Amniotic epithelial cell (primary cell): ENCODE results near the gene NRG3.

Experiments used
- DNase-seq: peaks from one replicate; pipeline ENCODE4 v3.0.0-alpha.2; 2010; ENCODE audit warnings: low read depth

NRG3 gene

GRCh38 chr10:82827901-82828300, 952.9 kb downstream of the NRG3 start:
- no peak for DNase-seq

DNA sequence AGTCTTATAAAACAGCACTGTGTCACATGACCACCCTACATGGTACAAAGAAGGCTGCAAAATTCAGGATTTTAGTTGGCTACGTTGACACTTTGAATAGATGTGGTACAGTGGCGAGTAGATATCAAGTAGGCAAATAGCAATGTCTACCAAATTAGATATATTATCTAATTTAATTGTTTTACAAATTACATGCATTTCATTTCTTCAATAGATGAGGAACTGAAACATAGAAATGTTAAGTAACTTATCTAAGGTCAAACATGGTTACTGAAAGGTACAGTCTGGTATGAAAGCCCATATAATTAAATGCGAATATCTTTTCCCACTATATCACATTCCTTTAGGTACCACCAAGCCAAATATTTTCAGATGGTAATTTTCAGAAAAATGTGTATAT, 972.2 kb downstream of the NRG3 start:
- no peak for DNase-seq

DNA sequence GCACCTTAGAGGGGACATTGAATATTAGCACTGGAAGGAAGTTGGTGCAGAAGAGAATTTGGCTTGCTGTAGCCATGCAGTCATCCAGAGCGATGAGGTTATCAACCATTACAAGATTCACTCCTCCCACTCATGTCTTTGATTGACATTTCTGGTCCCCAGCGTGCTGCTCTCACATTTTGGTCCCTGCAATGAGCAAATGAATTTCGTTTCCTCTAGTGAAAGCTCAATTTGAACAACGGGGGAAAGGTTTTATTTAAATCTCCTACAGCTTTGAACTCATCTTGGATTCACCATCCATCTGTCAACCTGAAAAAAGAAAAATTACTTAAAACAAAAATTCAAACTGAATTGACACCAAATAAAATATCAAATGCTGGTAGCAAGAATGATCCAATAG, 975.2 kb downstream of the NRG3 start:
- no peak for DNase-seq

DNA sequence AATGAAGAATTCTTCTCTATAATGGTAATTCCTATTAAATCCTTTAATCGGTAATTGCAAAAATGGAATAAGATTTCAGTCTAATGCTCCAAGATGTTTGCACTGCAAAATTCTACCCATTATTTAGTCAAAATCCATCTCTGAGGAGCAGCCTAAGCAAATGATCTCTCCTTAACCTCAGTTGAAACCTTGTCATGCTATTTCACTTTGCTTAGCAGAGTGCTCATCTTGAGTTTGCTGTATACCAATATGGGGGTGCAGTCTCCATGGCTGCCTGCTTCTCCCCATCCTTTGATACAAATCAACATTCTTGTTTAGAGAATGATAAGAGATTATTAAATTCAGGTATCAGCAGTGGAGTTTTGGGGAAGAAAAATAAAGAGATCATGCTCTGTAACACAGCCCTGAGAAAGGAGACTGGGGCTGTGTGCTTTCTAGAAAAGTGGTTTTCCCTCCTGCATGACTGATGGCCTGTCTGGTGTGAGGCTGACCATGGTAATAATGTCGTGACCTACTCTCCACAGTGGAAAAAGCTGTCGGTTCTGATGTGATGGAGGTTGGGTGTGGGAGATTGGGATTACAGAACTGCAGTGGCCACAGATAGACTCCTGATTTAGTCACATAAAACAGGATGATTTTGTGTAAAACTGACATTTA, 982.1 kb downstream of the NRG3 start:
- DNase-seq = peak; percentile 14

GRCh38 chr10:82861889-82862288, 986.9 kb downstream of the NRG3 start:
- no peak for DNase-seq

DNA sequence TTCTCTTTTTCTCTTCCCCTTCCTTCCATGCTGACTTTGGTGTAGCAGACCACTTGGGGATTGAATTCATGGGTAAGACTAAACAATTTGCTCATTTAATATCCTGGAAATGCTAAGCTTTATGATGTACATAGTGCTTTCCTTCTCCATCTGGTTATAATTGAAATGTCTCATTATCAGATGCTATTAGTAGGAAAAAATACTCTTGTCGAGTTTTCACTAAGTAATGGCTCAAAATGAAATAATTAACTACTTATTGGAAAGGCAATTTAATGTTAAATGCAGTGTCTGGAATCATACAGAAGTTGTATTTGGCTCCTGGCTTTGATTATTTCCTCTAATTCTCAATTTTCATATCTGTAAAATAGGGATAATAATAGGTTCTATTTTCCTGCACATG, 990.4 kb downstream of the NRG3 start:
- no peak for DNase-seq

DNA sequence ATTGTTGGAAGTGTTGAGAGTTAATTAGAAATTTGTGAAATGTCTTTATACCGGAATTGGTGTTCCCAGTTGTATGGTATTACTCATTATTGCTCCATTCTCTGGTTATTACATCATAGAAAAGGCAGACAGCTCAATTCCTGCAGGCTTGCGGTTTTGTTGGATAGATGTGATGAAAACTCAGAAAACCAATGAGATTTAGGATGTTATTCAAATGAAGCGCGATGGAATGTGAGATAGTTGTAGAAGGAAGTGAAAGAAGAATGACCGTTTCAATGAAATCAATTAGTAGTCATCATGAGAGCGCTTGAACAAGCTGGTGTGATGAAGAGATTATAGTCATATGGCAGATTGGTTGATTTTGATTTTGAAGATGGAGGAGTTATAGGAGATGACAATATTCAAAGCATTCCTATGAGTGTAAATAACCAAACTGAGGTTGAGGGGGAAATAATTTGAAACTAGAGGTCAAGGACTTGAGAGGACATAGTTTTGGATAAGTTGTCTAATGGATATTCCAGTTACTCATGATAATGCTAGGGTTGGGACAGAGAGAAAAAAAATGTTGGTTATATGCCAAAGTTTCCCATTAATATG, 991.5 kb downstream of the NRG3 start:
- DNase-seq = peak; percentile 91

DNA sequence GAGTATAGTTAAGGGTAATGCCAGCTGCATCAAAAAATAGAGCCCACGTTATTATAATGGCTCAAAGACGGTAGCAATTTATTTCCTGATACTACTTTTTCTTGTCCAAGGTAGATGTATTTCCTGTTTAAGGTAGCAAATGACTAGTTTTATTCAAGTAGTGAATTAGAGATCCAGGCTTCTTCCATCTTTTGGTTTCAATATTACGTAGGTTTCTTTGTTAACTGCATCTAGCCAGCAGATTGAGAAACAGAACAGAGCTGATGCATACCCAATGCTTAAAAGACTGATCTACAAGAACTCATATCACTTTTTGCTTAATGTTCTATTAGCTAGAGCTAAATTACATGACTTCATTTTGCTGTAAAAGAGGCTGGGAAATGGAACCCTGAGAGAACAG, 992.1 kb downstream of the NRG3 start:
- DNase-seq = peak; percentile 28

GRCh38 chr10:82874671-82875070, 999.7 kb downstream of the NRG3 start:
- peak; percentile 53 for DNase-seq

- DNase-seq = no peak
Measured at GRCh38 chr10:82880776-82881290, 1005.8 kb downstream of the NRG3 start.

GRCh38 chr10:82882722-82883121, 1007.7 kb downstream of the NRG3 start:
- DNase-seq = no peak

- DNase-seq = peak; percentile 33
Measured at GRCh38 chr10:82883603-82884002, 1008.6 kb downstream of the NRG3 start.

DNA sequence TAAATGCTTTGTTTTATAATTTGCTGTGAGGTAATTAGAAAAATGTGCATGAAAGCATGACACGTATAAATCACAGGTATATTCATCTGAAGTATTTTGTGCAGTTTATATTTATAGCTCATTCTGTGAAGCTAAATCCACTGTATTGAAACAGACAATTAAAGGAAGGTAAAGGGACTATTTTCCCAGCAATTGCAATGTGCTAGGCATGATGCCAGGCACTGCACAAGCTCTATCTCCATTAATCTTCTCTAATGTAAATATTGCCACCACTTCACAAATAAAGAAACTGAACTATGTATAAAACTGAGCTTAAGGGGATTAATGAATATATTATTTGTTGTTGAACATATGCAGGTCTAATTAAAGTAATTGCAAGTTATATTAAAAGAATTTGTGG, 1012.5 kb downstream of the NRG3 start:
- DNase-seq = no peak

- DNase-seq = no peak
Measured at GRCh38 chr10:82888809-82889455, 1013.9 kb downstream of the NRG3 start.

- DNase-seq = no peak
Measured at GRCh38 chr10:82889728-82890127, 1014.7 kb downstream of the NRG3 start.

- DNase-seq = no peak
Measured at GRCh38 chr10:82890573-82890972, 1015.6 kb downstream of the NRG3 start.

GRCh38 chr10:82908096-82908495, 1033.1 kb downstream of the NRG3 start:
- DNase-seq = no peak

DNA sequence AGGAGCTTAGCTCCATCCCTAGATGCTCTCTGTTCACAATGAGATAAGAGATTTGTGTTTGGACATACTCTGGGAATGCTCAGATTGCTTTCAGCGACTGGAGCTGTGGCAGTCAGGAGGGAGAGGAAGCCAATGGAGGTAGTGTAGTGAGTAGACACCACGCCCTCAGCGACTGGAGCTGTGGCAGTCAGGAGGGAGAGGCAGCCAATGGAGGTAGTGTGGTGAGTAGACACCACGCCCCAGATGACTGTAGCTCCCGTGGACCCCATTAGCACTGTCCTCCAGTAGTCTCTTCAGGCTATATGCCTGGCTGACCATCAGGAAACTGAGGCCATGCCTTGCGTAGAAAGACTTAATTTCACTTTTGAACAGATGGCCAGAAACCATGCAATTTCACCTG, 1033.8 kb downstream of the NRG3 start:
- no peak for DNase-seq

- DNase-seq = peak; percentile 35
Measured at GRCh38 chr10:82910301-82910700, 1035.3 kb downstream of the NRG3 start.

- no peak for DNase-seq
Measured at GRCh38 chr10:82914655-82915136, 1039.7 kb downstream of the NRG3 start.

GRCh38 chr10:82916941-82917340, 1041.9 kb downstream of the NRG3 start:
- DNase-seq = no peak

GRCh38 chr10:82918022-82918421, 1043.0 kb downstream of the NRG3 start:
- no peak for DNase-seq

GRCh38 chr10:82922046-82922445, 1047.1 kb downstream of the NRG3 start:
- no peak for DNase-seq
